Kidney (tissue), 2 donors: Measurements from ENCODE around the gene CCL18. TPM values are rescaled to one million over a fixed set of nuclear protein-coding genes. Genes with fewer than 3 reads are reported as not detected.

Experiments
- polyA plus RNA-seq: library from polyadenylated mRNA; stranded (reverse); fragments of 350-450 nt; fragmentation: Illumina TruSeq; extraction: RNeasy Lipid Tissue Mini Kit (QIAGEN cat#74804); gene quantifications from one replicate; pipeline ENCODE4 v1.2.3, GENCODE V29; 2014; ENCODE audit warnings: low read depth, low replicate concordance; ENCODE audit not compliant: insufficient read depth
- total RNA-seq: library from RNA; stranded (reverse); fragmentation: NEBNext Ultra II Directional; extraction: Animal tissue kit (Norgen Biotek cat#: 25700); gene quantifications from one replicate; pipeline ENCODE4 v1.2.1, GENCODE V29; 2021
- donor health status: DM: yes; HTN: yes; CAD: no.

The CCL18 gene
- total and polyA plus RNA-seq, 2 donors from 2014 or later: 4.5 TPM; not detected in 1

Other genes starting within 250 kb of the CCL18 start
- gene HEATR9, start 195.4 kb upstream of the CCL18 start, total RNA-seq: 0.16 TPM
- gene HEATR9, start 195.4 kb upstream of the CCL18 start, polyA plus RNA-seq: not detected
- 10.3 TPM for gene CCL5, start 183.9 kb upstream of the CCL18 start, total RNA-seq
- 4.2 TPM for gene CCL5, start 183.9 kb upstream of the CCL18 start, polyA plus RNA-seq
- not detected for gene RDM1, start 133.5 kb upstream of the CCL18 start, total RNA-seq
- gene RDM1, start 133.5 kb upstream of the CCL18 start, polyA plus RNA-seq: 0.56 TPM
- not detected for gene LYZL6, start 120.6 kb upstream of the CCL18 start, total RNA-seq
- gene LYZL6, start 120.6 kb upstream of the CCL18 start, polyA plus RNA-seq: not detected
- gene CCL16, start 82.8 kb upstream of the CCL18 start, total RNA-seq: 0.79 TPM
- not detected for gene CCL16, start 82.8 kb upstream of the CCL18 start, polyA plus RNA-seq
- gene CCL14, start 77.5 kb upstream of the CCL18 start, total RNA-seq: 134 TPM
- gene CCL14, start 77.5 kb upstream of the CCL18 start, polyA plus RNA-seq: 14.2 TPM
- 0.82 TPM for gene CCL15, start 62.7 kb upstream of the CCL18 start, total RNA-seq
- 22.2 TPM for gene CCL15, start 62.7 kb upstream of the CCL18 start, polyA plus RNA-seq
- 18.1 TPM for gene CCL23, start 46.3 kb upstream of the CCL18 start, total RNA-seq
- gene CCL23, start 46.3 kb upstream of the CCL18 start, polyA plus RNA-seq: 4.8 TPM
- gene CCL3, start 25.9 kb downstream of the CCL18 start, total RNA-seq: 4.2 TPM
- 6.6 TPM for gene CCL3, start 25.9 kb downstream of the CCL18 start, polyA plus RNA-seq
- gene CCL4, start 39.6 kb downstream of the CCL18 start, total RNA-seq: 5.1 TPM
- 3.9 TPM for gene CCL4, start 39.6 kb downstream of the CCL18 start, polyA plus RNA-seq
- gene TBC1D3B, start 112.4 kb downstream of the CCL18 start, total RNA-seq: 7.7 TPM
- 1.3 TPM for gene TBC1D3B, start 112.4 kb downstream of the CCL18 start, polyA plus RNA-seq
- 0.38 TPM for gene CCL3L1, start 132.5 kb downstream of the CCL18 start, total RNA-seq
- 1.2 TPM for gene CCL3L1, start 132.5 kb downstream of the CCL18 start, polyA plus RNA-seq
- gene CCL4L2, start 146.8 kb downstream of the CCL18 start, total RNA-seq: 1.6 TPM
- gene CCL4L2, start 146.8 kb downstream of the CCL18 start, polyA plus RNA-seq: 3.4 TPM
- gene TBC1D3I, start 200.3 kb downstream of the CCL18 start, total RNA-seq: 0.41 TPM
- gene TBC1D3I, start 200.3 kb downstream of the CCL18 start, polyA plus RNA-seq: not detected